IMR-90 (cell line): ENCODE measurements around the gene NCAPD3. TPM values are rescaled to one million over a fixed set of nuclear protein-coding genes. Genes with fewer than 3 reads are reported as not detected.

Source experiments
- ATAC-seq: fragments of 200-7000 bp; cut with Tn5 transposase; 2 replicates; pipeline ENCODE4 v1.9.1; 2020; ENCODE audit warnings: low read depth, mild to moderate bottlenecking, moderate library complexity
- BruUV-seq: library from RNA; stranded (reverse); fragments of 400-500 nt; replicated peaks from 2 replicates; lab custom pipeline; 2021; lab: Mats Ljungman, UMichigan
- CTCF ChIA-PET: fragments of 300-600 bp; formaldehyde crosslinking; extraction: SDS; loops from one replicate; lab custom pipeline; 2021; ENCODE audit warnings: antibody characterized with exemption; lab: Yijun Ruan, JAX
- POLR2A ChIA-PET: fragments of 300-600 bp; sonication (Branson Sonifier 250); formaldehyde crosslinking; loops from one replicate; lab custom pipeline; 2022; ENCODE audit warnings: antibody characterized with exemption; ENCODE audit not compliant: unreplicated experiment; lab: Charles Lee
- DNase-seq: peaks from one replicate; pipeline ENCODE4 v3.0.0; 2013
- H2AFZ ChIP-seq: replicated peaks from 2 replicates; pipeline ENCODE3; 2013; ENCODE audit warnings: low read length, mild to moderate bottlenecking; ENCODE audit not compliant: poor library complexity
- H2AK5ac ChIP-seq: 2 replicates; pipeline ENCODE4 v1.6.1; 2013; ENCODE audit warnings: low read depth, low read length, inconsistent platforms
- H2AK9ac ChIP-seq: replicated peaks from 2 replicates; pipeline ENCODE3; 2013; ENCODE audit warnings: mild to moderate bottlenecking, low read depth, low read length, moderate library complexity; ENCODE audit not compliant: poor library complexity
- H2BK120ac ChIP-seq: 2 replicates; pipeline ENCODE4 v1.6.1; 2013; ENCODE audit warnings: low read depth, low read length, inconsistent platforms
- H2BK15ac ChIP-seq: 3 replicates; pipeline ENCODE4 v1.6.1; 2013; ENCODE audit warnings: low read depth, low read length, inconsistent platforms
- H2BK20ac ChIP-seq: 2 replicates; pipeline ENCODE4 v1.6.1; 2013; ENCODE audit warnings: low read depth, mild to moderate bottlenecking, inconsistent platforms, low read length, moderate library complexity
- H2BK5ac ChIP-seq: 2 replicates; pipeline ENCODE4 v1.6.1; 2013; ENCODE audit warnings: mild to moderate bottlenecking, low read depth, low read length, inconsistent platforms; ENCODE audit not compliant: poor library complexity, severe bottlenecking
- H3K14ac ChIP-seq: replicated peaks from 2 replicates; pipeline ENCODE4 v1.6.1; 2013; ENCODE audit warnings: low read depth, low read length, inconsistent platforms
- H3K18ac ChIP-seq: 2 replicates; pipeline ENCODE4 v1.6.1; 2013; ENCODE audit warnings: low read depth, low read length, control low read depth
- H3K23ac ChIP-seq: 2 replicates; pipeline ENCODE4 v1.6.1; 2013; ENCODE audit warnings: low read depth, low read length, inconsistent platforms
- H3K27ac ChIP-seq: 2 replicates; pipeline ENCODE4 v1.5.1; 2013; ENCODE audit warnings: mild to moderate bottlenecking, control low read depth, low read length; ENCODE audit not compliant: insufficient read depth
- H3K27me3 ChIP-seq: 2 replicates; pipeline ENCODE4 v1.6.1; 2013; ENCODE audit warnings: low read length; ENCODE audit not compliant: control insufficient read depth, insufficient read depth
- H3K36me3 ChIP-seq: 2 replicates; pipeline ENCODE4 v1.6.1; 2013; ENCODE audit warnings: low read length, mixed read lengths; ENCODE audit not compliant: control insufficient read depth, insufficient read depth
- H3K4ac ChIP-seq: 2 replicates; pipeline ENCODE4 v1.6.1; 2013; ENCODE audit warnings: low read depth, low read length, inconsistent platforms
- H3K4me1 ChIP-seq: 2 replicates; pipeline ENCODE4 v1.6.1; 2013; ENCODE audit warnings: low read length, mixed read lengths; ENCODE audit not compliant: control insufficient read depth, insufficient read depth
- H3K4me2 ChIP-seq: 2 replicates; pipeline ENCODE4 v1.6.1; 2013; ENCODE audit warnings: low read depth, mild to moderate bottlenecking, control low read depth, low read length, moderate library complexity
- H3K4me3 ChIP-seq: 2 replicates; pipeline ENCODE4 v1.5.1; 2013; ENCODE audit warnings: low read depth, mild to moderate bottlenecking, control low read depth, low read length, moderate library complexity; ENCODE audit not compliant: insufficient read depth
- H3K56ac ChIP-seq: 2 replicates; pipeline ENCODE4 v1.6.1; 2013; ENCODE audit warnings: low read length, inconsistent platforms; ENCODE audit not compliant: insufficient read depth; ENCODE audit errors: extremely low read depth
- H3K79me1 ChIP-seq, 2 experiments: 2 replicates each; pipeline ENCODE4 v1.6.1; 2013; ENCODE audit warnings: low read length in 2 of 2, inconsistent platforms in 1 of 2, low read depth in 1 of 2
- H3K9ac ChIP-seq: 2 replicates; pipeline ENCODE4 v1.6.1; 2013; ENCODE audit warnings: low read depth, low read length, control low read depth
- H3K9me1 ChIP-seq: 2 replicates; pipeline ENCODE4 v1.6.1; 2013; ENCODE audit warnings: low read length, inconsistent platforms; ENCODE audit not compliant: insufficient read depth
- H3K9me3 ChIP-seq: 2 replicates; pipeline ENCODE4 v1.6.1; 2013; ENCODE audit warnings: low read length; ENCODE audit not compliant: control insufficient read depth, insufficient read depth
- H4K20me1 ChIP-seq: 2 replicates; pipeline ENCODE4 v1.6.1; 2013; ENCODE audit warnings: low read length, inconsistent platforms; ENCODE audit not compliant: insufficient read depth
- H4K5ac ChIP-seq: 2 replicates; pipeline ENCODE4 v1.6.1; 2013; ENCODE audit warnings: mild to moderate bottlenecking, low read depth, low read length, control low read depth
- H4K8ac ChIP-seq, 2 experiments: 2 replicates each; pipeline ENCODE4 v1.6.1; 2013; ENCODE audit warnings: low read depth in 2 of 2, low read length in 2 of 2, control low read depth in 1 of 2, inconsistent platforms in 1 of 2
- H4K91ac ChIP-seq: 2 replicates; pipeline ENCODE4 v1.6.1; 2013; ENCODE audit warnings: low read depth, low read length, inconsistent platforms; ENCODE audit not compliant: insufficient read depth
- BHLHE40 ChIP-seq: fragments of 150-350 bp; IDR thresholded peaks from 2 replicates; pipeline ENCODE4 v1.6.1; 2016; ENCODE audit warnings: mild to moderate bottlenecking, low read depth, low read length
- CEBPB ChIP-seq: IDR thresholded peaks from 2 replicates; pipeline ENCODE4 v1.6.1; 2012; ENCODE audit warnings: low read depth, low read length, improper control_type of control experiment
- CHD1 ChIP-seq: IDR thresholded peaks from 2 replicates; pipeline ENCODE4 v1.6.1; 2012; ENCODE audit warnings: low read depth, low read length, improper control_type of control experiment
- CTCF ChIP-seq: conservative IDR thresholded peaks from 2 replicates; pipeline ENCODE4 v1.5.1; 2012; ENCODE audit warnings: mild to moderate bottlenecking, low read depth, low read length, improper control_type of control experiment
- FOS ChIP-seq: fragments of 150-350 bp; IDR thresholded peaks from 2 replicates; pipeline ENCODE4 v1.6.1; 2016; ENCODE audit warnings: low read depth, low read length
- MAFK ChIP-seq: IDR thresholded peaks from 2 replicates; pipeline ENCODE4 v1.6.1; 2012; ENCODE audit warnings: low read depth, low read length, improper control_type of control experiment
- MAZ ChIP-seq: IDR thresholded peaks from 2 replicates; pipeline ENCODE4 v1.6.1; 2012; ENCODE audit warnings: low read depth, mild to moderate bottlenecking, low read length, improper control_type of control experiment, moderate library complexity, borderline replicate concordance
- NFE2L2 ChIP-seq: fragments of 150-350 bp; IDR thresholded peaks from 2 replicates; pipeline ENCODE4 v1.6.1; 2016; ENCODE audit warnings: low read depth, mild to moderate bottlenecking, low read length
- POLR2A ChIP-seq: IDR thresholded peaks from 2 replicates; pipeline ENCODE4 v1.6.1; 2012; ENCODE audit warnings: mild to moderate bottlenecking, low read depth, low read length
- RAD21 ChIP-seq: IDR thresholded peaks from 2 replicates; pipeline ENCODE4 v1.6.1; 2012; ENCODE audit warnings: low read length, improper control_type of control experiment
- RCOR1 ChIP-seq: IDR thresholded peaks from 2 replicates; pipeline ENCODE4 v1.6.1; 2012; ENCODE audit warnings: mild to moderate bottlenecking, low read length, improper control_type of control experiment; ENCODE audit not compliant: insufficient replicate concordance
- RFX5 ChIP-seq: IDR thresholded peaks from 2 replicates; pipeline ENCODE4 v1.8.0; 2012; ENCODE audit warnings: low read depth, mild to moderate bottlenecking, low read length, moderate library complexity
- SMC3 ChIP-seq: fragments of 150-350 bp; IDR thresholded peaks from 2 replicates; pipeline ENCODE4 v1.6.1; 2016; ENCODE audit warnings: low read depth, mild to moderate bottlenecking, antibody characterized with exemption, low read length, moderate library complexity
- WGBS, 2 experiments: methylation state at CpG; one replicate each; pipeline versions ENCODE4 v1.1.5 to v1.1.7; 2013; ENCODE audit warnings: missing lambda C conversion rate in 2 of 2; ENCODE audit not compliant: insufficient read length in 1 of 2; ENCODE audit errors: extremely low coverage in 2 of 2; 5-methylcytosine and 5-hydroxymethylcytosine counted together
- dilution Hi-C: fragments of 300-500 bp; cut with HindIII; formaldehyde crosslinking; loops from one replicate; pipeline ENCODE4 v1.14.3; 2018; ENCODE audit warnings: low sequenced_read_pairs; ENCODE audit not compliant: unreplicated experiment
- in situ Hi-C: fragments of 300-500 bp; cut with MboI; formaldehyde crosslinking; loops from 3 replicates; pipeline ENCODE4 v1.14.3; 2019; ENCODE audit warnings: low sequenced_read_pairs, inconsistent platforms, mixed read lengths
- intact Hi-C: fragments of 100-400 bp; cut with micrococcal nuclease; formaldehyde crosslinking; loops from 2 replicates; pipeline ENCODE4 v1.10.0; 2022
- polyA plus RNA-seq, 3 experiments: library from polyadenylated mRNA; depleted of rRNA; stranded (reverse); fragments of >200 nt; gene quantifications; 2 replicates each; pipeline ENCODE4 v1.2.3, GENCODE V29; 2012; ENCODE audit warnings: low replicate concordance in 1 of 3
- total RNA-seq: library from RNA; depleted of rRNA; stranded (reverse); fragments of >200 nt; gene quantifications from 2 replicates; pipeline ENCODE4 v1.2.3, GENCODE V29; 2012
- TF ChIP-seq, protein P1 (sequence below): fragments of 150-350 bp; IDR thresholded peaks from 2 replicates; pipeline ENCODE4 v1.6.1; 2016; ENCODE audit warnings: low read depth, mild to moderate bottlenecking, low read length, moderate library complexity, borderline replicate concordance
- TF ChIP-seq, protein P2 (sequence below): fragments of 150-350 bp; IDR thresholded peaks from 2 replicates; pipeline ENCODE4 v1.6.1; 2017; ENCODE audit warnings: mild to moderate bottlenecking, antibody characterized with exemption, low read length, low read depth

Gene NCAPD3
- total and polyA plus RNA-seq, 2 of the 4 experiments (the other 2 are of a cell fraction), result 18.0 to 19.2 TPM

DNA sequence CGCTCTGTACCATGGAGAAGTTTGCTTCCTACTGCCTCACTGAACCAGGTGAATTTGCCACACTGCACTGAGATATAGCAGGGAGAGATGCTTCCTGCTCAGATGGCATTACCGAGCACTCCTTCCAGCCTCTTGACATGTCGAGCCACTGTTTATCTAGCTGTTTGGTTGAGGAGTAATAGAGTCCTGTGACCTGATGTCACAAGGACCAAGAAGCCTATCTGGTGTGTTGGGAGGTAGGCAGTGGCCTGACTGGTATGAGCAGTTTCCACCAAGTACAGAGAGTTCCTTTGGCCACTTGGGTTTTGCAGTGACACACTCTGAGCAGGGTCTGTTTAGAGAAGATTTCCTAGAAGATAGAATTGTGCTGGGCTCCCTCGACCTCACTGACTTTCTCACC is 34.8 kb upstream of the NCAPD3 start:
- CTCF ChIA-PET, result no interaction called here
- Histone ChIP-seq H3K14ac (no peak overlapping the region), H3K27me3 (no peaks in the 10 kb centered on the region), H3K36me3 (peaks cover 42% of the 10 kb centered on the region), H3K56ac (no peak overlapping the region), H4K8ac (no peak overlapping the region), H3K79me1 (peaks cover 5 to 11% of the 10 kb centered on the region in 2 experiments; a peak in 2 of 4 replicates), H2AK5ac (no peak overlapping the region), H3K4me3 (no peak overlapping the region), H3K4me2 (no peak overlapping the region), H2AK9ac (no peak overlapping the region), H2BK120ac (no peak overlapping the region), H3K9me3 (no peaks in the 10 kb centered on the region), H3K27ac (no peak overlapping the region), H2BK15ac (no peak overlapping the region), H2BK20ac (no peak overlapping the region), H3K18ac (no peak overlapping the region), H3K9ac (no peak overlapping the region), H3K4me1 (no peaks in the 10 kb centered on the region), H4K20me1 (no peaks in the 10 kb centered on the region; the same call in 1 of the 2 replicates), H2BK5ac (no peak overlapping the region), H3K9me1 (no peaks in the 10 kb centered on the region; the same call in 1 of the 2 replicates), H4K5ac (no peak overlapping the region), H3K4ac (no peak overlapping the region), H3K23ac (no peak overlapping the region), H2AFZ (no peak overlapping the region), H4K91ac (no peak overlapping the region)
- no TSS peak for BruUV-seq
- no peak for ATAC-seq
- in situ Hi-C loops, result loop anchor here (10.0 kb wide), 1 partner anchor 214 kb away; no protein-coding TSS in a partner anchor
- dilution Hi-C loops, result no loop called here
- POLR2A ChIA-PET, result no interaction called here
- intact Hi-C loops, result loop anchor here (10.0 kb wide), 1 partner anchor 214 kb away; no protein-coding TSS in a partner anchor
- TF ChIP-seq MAZ, result no peak
- TF ChIP-seq CHD1, result no peak
- TF ChIP-seq BHLHE40, result no peak
- TF ChIP-seq CEBPB, result no peak
- TF ChIP-seq NFE2L2, result no peak
- TF ChIP-seq POLR2A, result no peak
- TF ChIP-seq RCOR1, result no peak
- TF ChIP-seq, protein P1, sequence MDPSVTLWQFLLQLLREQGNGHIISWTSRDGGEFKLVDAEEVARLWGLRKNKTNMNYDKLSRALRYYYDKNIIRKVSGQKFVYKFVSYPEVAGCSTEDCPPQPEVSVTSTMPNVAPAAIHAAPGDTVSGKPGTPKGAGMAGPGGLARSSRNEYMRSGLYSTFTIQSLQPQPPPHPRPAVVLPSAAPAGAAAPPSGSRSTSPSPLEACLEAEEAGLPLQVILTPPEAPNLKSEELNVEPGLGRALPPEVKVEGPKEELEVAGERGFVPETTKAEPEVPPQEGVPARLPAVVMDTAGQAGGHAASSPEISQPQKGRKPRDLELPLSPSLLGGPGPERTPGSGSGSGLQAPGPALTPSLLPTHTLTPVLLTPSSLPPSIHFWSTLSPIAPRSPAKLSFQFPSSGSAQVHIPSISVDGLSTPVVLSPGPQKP, result no peak
- no peak for TF ChIP-seq FOS
- TF ChIP-seq, protein P2, sequence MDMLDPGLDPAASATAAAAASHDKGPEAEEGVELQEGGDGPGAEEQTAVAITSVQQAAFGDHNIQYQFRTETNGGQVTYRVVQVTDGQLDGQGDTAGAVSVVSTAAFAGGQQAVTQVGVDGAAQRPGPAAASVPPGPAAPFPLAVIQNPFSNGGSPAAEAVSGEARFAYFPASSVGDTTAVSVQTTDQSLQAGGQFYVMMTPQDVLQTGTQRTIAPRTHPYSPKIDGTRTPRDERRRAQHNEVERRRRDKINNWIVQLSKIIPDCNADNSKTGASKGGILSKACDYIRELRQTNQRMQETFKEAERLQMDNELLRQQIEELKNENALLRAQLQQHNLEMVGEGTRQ, result no peak
- TF ChIP-seq SMC3, result no peak
- no peak for TF ChIP-seq CTCF
- TF ChIP-seq MAFK, result no peak
- no peak for TF ChIP-seq RFX5
- no peak for TF ChIP-seq RAD21
- no peak for DNase-seq
- WGBS, 2 experiments, result no CpG with 5 or more reads among the region's 4 CpGs
